Measurements from ENCODE around the gene CALML3. TPM values are rescaled to one million over a fixed set of nuclear protein-coding genes. Genes with fewer than 3 reads are reported as not detected.

Gene CALML3
- total and polyA plus RNA-seq, 2 of the 13 experiments (the other 11 are each of a cell fraction or from before 2014, with no cell fraction given) = not detected

DNA sequence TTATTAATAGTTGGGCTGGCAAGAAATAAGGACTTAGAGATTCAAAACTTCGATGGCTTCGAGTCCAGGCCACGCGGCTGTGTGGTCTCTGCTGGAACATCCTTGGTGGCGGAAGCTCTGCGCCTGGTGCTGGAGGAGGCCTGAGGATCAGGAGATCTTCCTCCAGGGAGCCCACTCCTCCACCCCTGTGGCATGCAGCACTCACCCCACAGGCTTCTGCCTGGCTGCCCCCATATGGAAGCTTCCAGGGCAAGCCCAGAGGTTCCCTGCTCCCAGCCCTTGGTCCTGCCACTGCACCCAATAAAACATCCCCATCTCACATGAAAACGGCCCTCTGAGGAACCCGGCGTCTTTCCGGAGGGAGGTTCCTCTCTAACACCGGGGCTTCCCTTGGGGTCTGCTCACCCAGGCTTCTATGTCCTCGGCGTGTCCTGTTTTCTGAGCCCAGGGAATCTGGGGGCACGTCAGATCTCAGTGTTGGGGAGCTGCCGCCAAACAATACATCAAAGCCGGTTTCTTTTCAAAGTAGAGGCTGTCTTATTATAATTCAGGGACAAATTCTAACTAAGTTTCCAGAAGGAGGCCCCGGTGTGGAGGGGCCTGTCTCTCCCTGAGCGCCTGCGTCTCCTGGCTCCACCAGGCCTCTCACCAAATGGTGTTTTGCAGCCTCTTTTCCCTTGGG lies 32.4 kb downstream of the CALML3 start:
- POLR2A ChIA-PET = interaction anchor here (1.0 kb wide), 1 partner anchor 9 kb away, joined by 8 read pairs; no protein-coding TSS in a partner anchor
- no TSS peak for BruUV-seq (replicated peaks)
- intact Hi-C loops (cut with micrococcal nuclease; ENCODE audit: unreplicated experiment) = no loop called here
- H3K4me2 ChIP-seq (ENCODE audit: low read depth, low read length) = no peak overlapping the region
- no peaks in the 10 kb centered on the region for H3K9me3 ChIP-seq (ENCODE audit: low read length)
- CTCF ChIA-PET (ENCODE audit: low intra/inter-chr PET ratio, low total read pairs) = no interaction called here
- WGBS (ENCODE audit: low lambda C conversion rate) = 86% methylated on average over 19 of the region's 19 CpGs
- no peak overlapping the region for H3K4me3 ChIP-seq (replicated peaks in 1 of 3; ENCODE audit: insufficient read depth in 1 of 3, low read depth in 2 of 3, low read length in 3 of 3)
- ATAC-seq = no peak
- H3K4me1 ChIP-seq (ENCODE audit: insufficient read depth, low read length) = peaks cover 80% of the 10 kb centered on the region
- in situ Hi-C loops (cut with HindIII; ENCODE audit: extremely low pct_ligation_motif_present, low pct_unique_long_range_greater_than_20kb) = no loop called here
- no peak for DNase-seq (ENCODE audit: low spot score)
- TF ChIP-seq ZNF883 (CRISPR knock-in tag; IDR thresholded peaks at IDR 0.05; ENCODE audit: not compliant biosample characterization) = no peak
- TF ChIP-seq ZNF773 (CRISPR knock-in tag; IDR thresholded peaks at IDR 0.05; ENCODE audit: borderline replicate concordance) = no peak
- TF ChIP-seq, protein P1, sequence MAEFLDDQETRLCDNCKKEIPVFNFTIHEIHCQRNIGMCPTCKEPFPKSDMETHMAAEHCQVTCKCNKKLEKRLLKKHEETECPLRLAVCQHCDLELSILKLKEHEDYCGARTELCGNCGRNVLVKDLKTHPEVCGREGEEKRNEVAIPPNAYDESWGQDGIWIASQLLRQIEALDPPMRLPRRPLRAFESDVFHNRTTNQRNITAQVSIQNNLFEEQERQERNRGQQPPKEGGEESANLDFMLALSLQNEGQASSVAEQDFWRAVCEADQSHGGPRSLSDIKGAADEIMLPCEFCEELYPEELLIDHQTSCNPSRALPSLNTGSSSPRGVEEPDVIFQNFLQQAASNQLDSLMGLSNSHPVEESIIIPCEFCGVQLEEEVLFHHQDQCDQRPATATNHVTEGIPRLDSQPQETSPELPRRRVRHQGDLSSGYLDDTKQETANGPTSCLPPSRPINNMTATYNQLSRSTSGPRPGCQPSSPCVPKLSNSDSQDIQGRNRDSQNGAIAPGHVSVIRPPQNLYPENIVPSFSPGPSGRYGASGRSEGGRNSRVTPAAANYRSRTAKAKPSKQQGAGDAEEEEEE (CRISPR knock-in tag; IDR thresholded peaks at IDR 0.05; ENCODE audit: borderline replicate concordance) = no peak
- H4K20me1 ChIP-seq (ENCODE audit: insufficient read depth, low read length) = no peaks in the 10 kb centered on the region
- H3K9ac ChIP-seq (ENCODE audit: insufficient read depth, low read depth, low read length) = no peak overlapping the region
- no peaks in the 10 kb centered on the region; a peak in 1 of 5 replicates for H3K27me3 ChIP-seq (ENCODE audit: control insufficient read depth in 1 of 2, insufficient read depth in 2 of 2, low read length in 2 of 2)
- H3K79me2 ChIP-seq (ENCODE audit: insufficient read depth, low read length) = no peaks in the 10 kb centered on the region
- FAIRE-seq = no peak
- H3K36me3 ChIP-seq (replicated peaks in 1 of 2; ENCODE audit: control insufficient read depth in 1 of 2, insufficient read depth in 2 of 2, low read length in 2 of 2) = no peaks in the 10 kb centered on the region
- H2AFZ ChIP-seq (ENCODE audit: low read length) = no peak overlapping the region
- no peak overlapping the region for H3K27ac ChIP-seq (ENCODE audit: extremely low read length, insufficient read depth, low read length)

Measured in HepG2 (cell line).